ENCODE data around the gene TMEM171. TPM values are rescaled to one million over a fixed set of nuclear protein-coding genes. Genes with fewer than 3 reads are reported as not detected.
A peak's percentile ranks its signal among the peaks of the same experiment; 100 is the strongest.

Gene TMEM171
- total RNA-seq, 1 donor from 2014 or later: 0.41 TPM

DNA sequence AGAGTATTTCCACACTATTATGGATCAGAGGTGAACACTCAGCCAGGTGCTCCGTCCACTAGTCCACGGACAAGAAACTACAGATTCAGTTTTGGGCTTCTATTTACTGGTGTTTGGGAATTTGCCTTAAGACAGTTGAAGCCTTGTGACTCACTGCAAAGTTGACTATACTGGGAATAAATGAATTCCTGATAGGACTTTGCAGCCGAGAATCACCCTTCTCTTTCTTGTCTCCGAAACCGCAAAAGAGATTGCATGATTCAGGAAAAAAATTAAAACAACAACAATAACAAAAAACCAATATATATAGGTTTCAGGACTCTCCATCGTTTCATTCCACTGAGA, 716 bp downstream of the TMEM171 start:
- no peak for DNase-seq

DNA sequence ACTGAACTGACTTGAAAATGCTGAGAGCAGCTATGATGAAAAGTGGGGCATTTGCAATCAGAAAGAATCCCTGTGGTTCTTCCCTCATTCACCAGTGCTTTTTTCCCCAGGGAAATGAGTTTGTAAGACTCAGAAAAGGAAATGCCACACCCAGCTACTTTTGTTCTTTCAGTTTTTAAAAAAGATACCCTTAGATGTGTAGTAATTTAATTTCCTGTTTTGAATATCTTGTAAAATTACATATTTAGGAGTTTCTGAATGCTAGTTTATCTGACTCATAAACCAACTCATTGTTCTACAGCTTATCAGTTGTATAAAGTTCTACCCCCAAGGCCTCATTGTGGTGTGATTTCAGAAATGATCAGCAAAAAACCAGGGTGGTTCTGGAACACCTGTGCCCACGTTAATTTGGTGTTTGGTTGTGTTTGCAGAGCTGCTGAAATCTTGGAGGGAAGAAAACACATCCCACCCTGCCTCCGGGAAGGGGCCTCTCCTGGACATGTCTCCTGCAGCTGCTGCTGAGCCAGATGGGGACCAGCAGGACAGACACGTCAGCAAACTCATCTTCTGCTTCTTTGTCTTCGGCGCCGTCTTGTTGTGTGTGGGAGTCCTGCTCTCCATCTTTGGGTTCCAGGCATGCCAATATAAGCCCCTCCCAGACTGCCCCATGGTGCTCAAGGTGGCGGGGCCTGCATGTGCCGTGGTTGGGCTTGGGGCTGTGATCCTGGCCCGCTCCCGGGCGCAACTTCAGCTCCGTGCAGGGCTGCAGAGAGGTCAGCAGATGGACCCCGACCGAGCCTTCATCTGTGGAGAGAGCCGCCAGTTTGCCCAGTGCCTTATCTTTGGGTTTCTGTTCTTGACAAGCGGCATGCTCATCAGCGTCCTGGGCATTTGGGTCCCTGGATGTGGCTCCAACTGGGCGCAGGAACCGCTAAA, 2.8 kb downstream of the TMEM171 start:
- peak; percentile 17 for DNase-seq

DNA sequence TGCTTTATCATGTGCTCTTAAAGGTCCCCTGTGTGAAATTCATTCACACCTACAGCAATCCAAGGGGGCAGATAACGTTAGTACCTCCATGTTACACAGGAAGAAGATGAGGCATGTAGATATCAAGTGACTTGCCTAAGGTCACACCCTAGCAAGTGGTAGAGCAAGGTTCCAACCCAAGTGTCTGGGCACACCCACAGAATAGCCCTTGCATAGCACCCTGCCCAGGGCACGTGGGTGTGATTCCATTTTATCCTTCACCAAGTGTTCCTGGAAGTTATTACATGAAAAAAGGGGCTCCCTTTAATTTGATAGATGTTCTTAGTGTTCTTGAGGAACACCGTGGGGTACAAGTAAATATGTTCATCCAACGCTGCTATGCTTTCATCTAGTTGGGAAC, 4.9 kb downstream of the TMEM171 start:
- no peak for DNase-seq

DNA sequence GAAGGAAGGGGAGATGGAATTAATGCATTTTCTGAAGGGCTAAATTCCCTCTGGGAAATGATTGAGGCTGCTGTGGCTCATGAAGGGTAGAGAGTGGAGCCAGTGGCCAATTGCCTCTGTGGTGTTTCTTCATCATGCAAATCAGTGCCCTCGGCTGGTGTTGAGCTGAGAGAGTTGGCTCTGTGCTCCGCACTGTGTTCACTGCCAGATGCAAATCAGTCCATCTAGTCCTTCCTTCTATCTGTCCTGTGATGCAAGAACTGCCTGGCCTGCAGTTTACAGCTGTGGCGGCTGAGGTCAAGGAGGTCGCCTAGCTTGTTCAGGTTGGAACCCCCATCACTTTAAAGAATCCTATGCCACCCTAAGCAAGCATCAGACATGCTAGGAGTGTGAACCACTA, 6.0 kb downstream of the TMEM171 start:
- no peak for DNase-seq

DNA sequence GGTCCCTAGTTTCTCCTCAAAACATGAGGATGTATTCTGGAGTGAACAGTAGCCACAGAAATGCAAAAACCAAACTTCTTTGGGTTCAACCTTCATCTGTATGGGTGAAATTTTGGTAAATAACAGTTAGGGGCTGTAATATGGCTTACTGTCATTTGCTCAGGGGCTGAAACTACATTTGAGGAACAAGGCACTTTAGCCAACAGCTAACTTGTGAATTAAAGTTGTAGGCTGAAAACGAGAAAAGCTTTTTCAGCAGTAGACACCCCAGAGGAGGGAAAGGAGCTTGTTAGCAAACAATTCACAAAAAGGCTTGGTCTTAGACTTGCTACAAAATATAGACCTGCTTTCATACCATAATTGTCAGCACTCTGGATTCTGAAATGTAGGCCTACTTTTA, 6.6 kb downstream of the TMEM171 start:
- no peak for DNase-seq

DNA sequence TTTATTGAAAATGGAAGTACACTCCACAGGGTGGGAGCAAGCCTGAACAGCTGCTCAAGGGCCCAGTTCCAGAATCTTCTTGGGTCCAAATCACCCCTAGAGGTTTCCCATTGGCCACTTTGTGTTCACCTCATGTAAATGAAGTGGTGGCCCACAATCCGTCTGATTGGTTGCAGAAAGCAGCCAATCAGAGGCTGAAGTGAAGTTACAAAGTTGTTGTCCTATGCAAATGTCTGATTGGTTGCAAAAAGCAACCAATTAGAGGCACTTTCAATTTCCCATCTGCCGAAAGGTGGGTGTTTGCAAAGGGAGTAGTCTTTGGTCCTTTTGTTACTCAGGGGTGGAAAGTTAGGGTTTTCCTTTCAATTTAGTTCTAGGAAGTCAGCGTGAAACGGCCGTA, 8.8 kb downstream of the TMEM171 start:
- no peak for DNase-seq

DNA sequence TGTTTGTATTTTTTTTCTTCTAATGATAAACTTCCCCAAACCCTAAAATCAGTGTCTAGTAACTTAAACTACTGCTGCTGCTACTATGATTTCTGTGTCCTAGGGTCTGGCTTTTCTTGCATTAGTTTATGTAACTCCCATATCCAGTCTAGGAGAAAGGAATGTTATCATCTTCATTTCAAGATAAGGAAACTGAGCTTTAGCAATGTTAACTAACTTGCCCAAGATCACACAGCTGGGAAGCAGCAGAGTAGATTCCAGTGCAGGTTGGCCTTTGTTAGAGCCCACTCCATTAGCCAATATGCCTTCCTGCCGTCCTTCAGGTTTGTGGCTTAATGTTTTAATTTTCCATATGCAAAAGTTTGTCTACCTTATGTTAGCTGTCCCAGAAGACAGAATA, 10.4 kb downstream of the TMEM171 start:
- DNase-seq: no peak

DNA sequence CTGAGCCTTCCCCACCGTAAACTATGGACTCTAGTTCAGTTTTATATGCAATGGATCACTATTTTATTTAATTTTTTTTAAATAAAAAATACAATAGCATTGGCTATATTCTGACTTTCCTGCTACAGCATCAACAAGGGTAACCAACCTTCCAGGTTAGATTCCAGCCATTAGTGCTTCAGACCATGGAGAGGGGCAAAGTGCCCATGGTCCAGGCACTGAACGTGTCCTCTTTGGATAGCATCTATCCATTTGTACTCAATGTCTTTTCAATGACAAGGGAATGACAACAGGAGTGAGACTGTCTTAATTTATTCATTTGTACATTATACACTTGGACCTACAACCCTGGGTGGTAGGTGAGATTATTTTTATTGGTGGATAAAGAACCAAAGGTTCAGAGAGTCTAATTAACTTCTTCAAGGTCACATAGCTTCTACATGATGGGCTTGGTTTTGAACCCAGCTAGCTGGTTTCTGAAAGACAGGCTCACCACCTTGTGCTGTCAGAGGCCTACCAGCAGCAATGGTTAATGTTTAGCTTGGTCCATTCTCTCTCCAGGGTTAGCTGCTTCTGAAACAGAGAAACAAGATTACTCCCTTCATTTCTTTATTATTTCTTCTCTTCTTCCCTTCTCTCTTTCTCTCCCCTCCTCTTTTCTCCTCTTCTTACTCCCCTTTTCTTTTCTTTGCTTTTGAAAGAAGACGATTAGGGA, 11.5 kb downstream of the TMEM171 start:
- no peak for DNase-seq

DNA sequence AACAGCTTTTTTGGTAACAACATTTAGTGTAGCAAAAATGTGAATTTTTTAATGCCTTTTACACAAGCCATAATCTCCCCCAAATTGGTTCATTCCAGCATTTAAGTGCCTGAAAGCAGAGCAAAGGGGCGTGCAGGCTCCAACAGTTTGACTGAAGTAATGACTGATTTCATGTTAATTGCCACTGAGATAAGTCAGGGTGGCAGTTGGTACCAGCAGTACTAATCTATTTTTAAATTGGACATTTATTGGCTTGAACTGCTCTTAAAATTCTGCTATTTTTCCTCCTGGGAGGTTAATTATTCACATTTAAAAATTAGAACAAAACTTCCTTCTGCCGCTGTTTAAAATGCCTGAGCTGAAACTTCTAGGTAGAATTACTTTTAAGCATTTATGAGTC, 12.4 kb downstream of the TMEM171 start:
- DNase-seq: no peak

DNA sequence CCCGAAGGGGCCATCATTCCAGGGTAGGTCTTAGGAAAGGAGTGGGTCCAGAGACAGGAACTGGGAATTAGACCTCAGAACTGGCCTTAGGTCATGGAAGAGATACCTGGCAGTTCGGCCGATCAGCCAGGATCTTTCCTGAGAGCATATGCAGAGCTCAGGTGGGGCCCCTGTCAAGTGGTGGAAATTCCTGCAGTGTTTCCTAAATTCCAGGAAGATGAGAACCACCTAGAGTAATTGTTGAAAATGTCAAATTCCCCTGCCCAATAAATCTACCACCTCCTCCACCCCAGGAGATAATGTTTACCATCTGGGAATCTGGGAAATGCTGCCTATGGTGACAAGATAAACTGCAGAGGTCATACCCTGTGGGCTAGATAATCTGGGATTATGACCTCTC, 14.6 kb downstream of the TMEM171 start:
- DNase-seq: no peak

DNA sequence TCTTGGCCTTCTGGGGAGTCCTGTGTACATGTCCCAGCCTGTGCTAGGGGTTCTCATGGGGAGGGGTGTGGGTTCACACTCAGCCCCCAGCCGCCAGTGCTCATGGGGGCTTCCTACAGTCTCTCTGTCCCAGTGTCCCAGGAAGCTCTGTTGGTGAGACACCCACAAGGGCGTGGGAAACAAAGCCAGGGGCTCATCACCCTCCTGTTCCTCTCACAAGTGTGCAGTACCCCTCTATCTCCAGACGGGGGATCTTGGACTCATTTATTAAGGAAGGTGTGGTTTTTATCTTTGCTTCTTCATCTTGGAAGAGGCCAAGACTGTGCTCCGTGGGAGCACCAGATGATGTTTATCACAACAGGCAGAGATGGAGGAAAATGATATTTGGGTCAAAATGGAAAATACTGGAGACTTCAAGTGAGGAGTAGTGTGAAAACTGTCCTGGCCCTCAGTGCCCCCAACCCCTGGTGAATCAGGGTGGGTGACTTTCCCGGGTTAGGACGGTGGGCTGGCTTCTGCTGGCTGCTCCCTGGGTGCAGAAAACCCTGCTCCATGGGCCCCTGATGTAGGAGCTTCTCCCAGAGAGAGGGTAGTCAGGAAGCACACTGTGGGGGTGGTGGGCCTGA, 15.2 kb downstream of the TMEM171 start:
- no peak for DNase-seq

DNA sequence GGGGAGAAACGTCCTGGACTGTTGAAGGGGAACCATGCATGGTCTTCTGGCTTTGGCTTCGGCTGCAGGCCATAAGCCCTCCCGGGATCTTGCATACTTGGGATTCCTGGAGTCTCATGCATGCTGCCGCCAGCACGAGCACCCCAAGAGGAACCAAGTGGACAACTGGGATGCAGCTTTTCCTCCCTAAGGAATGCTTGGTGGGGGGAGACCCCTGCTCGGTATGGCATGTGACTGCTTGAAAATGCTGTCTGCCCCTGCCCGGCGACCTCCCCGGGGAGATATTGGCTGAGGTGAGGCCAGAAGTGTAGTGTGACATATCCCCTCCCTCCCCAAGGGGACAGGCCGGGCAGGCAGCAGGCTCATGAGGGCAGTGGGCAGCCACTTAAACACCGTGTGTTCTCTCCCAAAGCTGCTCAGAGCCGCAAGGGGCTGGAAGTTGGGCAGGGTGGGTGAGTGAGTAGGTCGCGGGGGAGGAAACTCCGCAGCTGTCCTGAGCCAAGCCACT, 15.7 kb downstream of the TMEM171 start:
- peak; percentile 43 for DNase-seq

DNA sequence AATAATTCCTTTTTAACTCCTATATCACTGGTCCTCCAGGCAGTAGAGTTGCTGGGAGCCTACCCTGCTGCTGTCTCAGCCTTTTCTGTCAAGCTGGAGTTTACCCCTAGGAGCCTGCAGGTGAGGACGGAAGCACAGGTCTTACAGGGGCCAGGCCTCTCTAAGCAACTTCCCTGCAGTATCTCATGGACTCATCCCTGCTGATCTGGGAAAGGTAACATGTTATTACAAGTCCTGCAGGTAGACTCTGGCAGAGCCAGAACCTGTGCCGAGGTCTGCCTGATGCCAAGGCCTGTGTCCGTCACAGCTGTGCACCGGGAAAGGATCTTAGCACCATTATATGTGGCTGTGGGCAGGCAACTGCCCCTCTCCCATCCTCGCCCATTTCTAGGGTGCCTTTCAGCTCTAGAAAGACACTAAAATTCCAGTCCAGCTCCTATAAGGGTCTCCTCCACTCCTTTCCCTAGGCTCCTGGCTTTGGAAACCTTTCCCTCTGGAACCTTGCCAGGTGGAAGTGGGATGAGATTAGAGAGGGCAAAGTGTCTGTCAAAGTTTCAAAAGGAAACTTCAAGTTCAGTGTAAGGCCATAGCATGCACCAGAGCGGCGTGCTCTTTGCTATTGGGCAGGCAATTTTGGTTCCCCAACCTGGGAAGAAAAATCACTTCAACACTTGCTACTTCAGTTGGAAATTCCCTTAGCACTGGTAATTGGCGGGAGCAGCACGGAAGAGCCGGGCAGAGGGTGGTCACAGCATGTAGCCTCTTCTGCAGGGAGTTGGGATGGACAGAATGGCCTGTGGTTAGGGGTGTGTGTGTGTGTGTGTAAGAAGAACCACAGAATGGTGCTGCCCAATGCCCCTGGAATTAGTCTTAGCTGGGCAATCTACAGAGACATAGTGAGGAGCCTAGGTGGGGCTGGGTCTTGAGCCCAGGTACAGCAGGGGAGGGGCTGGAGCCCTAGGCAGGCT, 17.5 kb downstream of the TMEM171 start:
- DNase-seq: no peak

DNA sequence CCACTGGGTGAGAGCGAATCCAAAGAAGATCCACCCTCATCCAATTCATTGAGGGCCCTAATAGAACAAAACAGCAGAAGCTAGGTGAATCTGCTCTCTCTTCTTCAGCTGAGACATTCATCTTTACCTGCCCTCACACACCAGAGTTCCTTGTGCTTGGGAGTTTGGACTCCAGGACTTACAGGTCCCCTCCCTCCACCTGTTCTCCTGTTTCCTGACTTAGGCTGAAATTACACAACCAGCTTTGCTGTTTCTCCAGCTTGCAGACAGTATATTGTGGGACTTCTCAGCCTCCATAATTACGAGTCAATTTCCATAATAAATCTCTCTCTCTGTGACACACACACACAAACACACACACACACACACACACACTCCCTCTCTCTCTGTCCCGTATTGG, 19.1 kb downstream of the TMEM171 start:
- no peak for DNase-seq

DNA sequence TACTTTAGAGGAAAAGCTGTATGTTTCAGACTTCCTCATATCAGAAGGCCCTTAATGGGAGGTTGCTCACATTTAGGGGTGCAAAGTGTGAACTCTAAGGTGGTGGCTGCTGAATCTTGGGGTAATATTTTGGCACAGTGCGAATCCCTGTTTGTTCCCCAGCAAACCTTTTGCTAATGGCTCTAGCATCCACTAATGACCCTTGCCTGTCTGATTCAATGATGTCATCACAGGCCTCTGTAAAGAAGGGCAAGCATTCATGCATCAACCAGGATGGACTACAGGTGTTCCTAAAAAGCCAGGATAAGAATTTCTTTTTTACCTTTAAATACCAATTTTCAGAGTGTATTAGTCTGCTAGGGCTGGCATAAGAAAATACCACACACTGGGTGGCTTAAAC, 20.4 kb downstream of the TMEM171 start:
- DNase-seq: no peak

DNA sequence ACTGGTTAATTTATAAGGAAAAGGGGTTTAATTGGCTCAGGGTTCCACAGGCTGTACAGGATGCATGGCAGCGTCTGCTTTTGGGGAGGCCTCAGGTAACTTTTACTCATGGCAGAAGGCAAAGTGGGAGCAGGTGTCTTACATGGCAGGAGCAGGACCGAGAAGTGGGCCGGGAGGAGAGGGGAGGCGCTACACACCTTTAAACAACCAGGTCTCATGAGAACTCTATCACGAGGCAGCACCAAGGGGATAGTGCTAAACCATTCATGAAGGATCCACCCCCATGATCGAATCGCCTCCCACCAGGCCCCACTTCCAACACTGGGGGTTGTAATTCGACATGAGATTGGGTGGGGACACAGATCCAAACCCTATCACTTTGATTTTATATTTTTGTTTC, 21.7 kb downstream of the TMEM171 start:
- no peak for DNase-seq

DNA sequence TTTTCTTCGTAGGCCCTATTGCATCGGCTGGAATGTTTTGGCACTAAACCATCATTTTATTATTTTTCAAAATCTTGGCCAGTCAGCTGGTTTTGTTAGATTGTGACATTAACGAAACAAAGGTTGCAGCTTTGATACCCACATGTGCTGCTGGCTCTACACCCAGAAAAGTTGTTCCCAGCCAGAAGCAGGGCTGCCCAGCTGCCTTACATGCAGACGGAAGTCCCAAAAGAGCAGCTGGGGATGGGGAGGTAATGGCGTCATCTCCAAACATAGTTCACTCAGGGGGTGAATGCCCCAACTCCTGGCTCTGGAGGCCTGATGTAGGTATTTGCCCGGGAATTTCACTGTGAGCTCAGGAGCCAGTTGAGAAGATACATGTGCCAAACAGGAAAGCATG, 23.3 kb downstream of the TMEM171 start:
- DNase-seq: peak; percentile 32

DNA sequence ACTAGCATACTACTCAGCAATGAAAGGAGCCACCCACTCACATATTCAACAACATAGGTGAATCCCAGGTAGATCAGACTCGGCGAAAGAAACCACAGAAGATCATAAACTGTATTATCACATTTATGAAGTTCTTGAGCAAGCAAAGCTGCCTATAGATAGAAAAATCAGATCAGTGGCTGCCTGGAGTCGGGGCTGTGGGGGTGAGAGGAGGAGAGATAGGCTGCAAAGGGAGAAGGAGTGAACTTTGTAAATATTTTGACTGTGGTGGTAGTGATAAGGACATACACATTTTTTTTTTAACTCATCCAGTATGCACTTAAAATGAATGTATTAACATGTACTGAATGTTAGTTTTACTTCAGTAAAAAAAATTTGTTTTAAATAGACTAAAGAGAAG, 29.2 kb downstream of the TMEM171 start:
- no peak for DNase-seq

DNA sequence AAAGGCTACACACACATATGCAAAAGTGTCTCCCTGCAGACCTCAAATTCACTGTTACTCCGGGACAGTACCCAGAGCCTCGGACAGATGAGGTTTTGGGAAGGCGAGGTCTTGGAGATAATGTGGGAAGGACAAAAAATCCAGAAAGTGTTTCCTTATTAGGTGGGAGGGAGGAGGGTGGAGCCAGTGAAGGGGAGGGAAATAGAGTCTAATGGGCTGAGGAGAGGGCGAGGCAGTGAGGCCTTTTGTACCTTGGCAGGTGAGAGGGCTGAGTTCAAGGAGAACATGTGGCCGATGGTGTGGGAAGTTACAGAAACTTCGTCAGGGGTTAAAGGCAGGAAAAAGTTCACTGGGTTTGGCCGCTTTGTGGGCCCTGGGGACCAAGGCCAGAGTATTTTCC, 30.5 kb downstream of the TMEM171 start:
- DNase-seq: no peak

DNA sequence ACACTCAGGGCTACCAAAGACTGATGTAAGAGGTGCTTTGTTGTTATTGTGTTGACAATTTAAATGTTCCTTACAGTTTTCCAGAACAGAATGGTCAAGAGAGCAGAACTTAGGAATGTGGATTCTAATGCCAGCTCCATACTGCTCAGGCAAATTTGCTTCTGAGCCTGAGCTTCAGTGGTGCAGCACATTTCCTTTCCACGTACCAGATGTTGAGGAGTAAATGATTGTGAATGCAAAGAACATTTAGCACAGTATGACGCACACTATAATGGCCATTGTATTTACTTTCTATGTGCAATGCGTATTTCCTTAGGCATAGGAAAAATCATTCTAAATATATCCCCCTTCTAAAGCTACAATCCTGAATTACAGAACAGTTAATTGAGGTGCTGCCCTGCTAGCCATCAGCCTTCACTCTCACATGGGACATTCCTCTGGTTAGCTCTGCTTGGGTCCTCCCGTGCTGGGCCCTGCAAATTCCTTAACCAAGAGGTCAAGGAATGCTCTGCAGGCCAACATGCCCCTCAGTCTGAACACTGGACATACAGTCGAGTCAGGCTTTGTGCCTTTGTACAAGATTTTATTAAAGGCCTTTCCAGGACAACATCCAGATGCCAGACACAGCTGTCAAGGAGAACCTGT, 31.5 kb downstream of the TMEM171 start:
- peak; percentile 61 for DNase-seq

Data from tongue (tissue), 2 donors.